NCI-H82 treated with DMSO at 0.1 percent for 48 hours (cell line): ENCODE results near the gene IL17C.

Source experiments
- DNase-seq: peaks from one replicate; lab custom pipeline; 2025; ENCODE audit not compliant: unreplicated experiment; lab: John Stamatoyannopoulos, UW

IL17C gene

GRCh38 chr16:88638323-88639230, at the start of gene IL17C:
IL17C (plus strand) TSS chr16:88638572; CDS start chr16:88638642, 70 bp downstream.
- no peak for DNase-seq

GRCh38 chr16:88588754-88589153, 49.6 kb upstream of the IL17C start:
- DNase-seq = no peak

- DNase-seq = no peak
Observed at GRCh38 chr16:88589441-88589840, 48.9 kb upstream of the IL17C start.

- DNase-seq = no peak
Observed at GRCh38 chr16:88591577-88592021, 46.8 kb upstream of the IL17C start.

- DNase-seq = no peak
Observed at GRCh38 chr16:88593061-88593460, 45.3 kb upstream of the IL17C start.

- no peak for DNase-seq
Observed at GRCh38 chr16:88593489-88593888, 44.9 kb upstream of the IL17C start.

- no peak for DNase-seq
Observed at GRCh38 chr16:88593910-88594309, 44.5 kb upstream of the IL17C start.

GRCh38 chr16:88595101-88595500, 43.3 kb upstream of the IL17C start:
- DNase-seq = no peak

- no peak for DNase-seq
Observed at GRCh38 chr16:88595921-88596320, 42.5 kb upstream of the IL17C start.

- DNase-seq = no peak
Observed at GRCh38 chr16:88596483-88596882, 41.9 kb upstream of the IL17C start.

- DNase-seq = no peak
Observed at GRCh38 chr16:88597856-88598491, 40.4 kb upstream of the IL17C start.

- DNase-seq = no peak
Observed at GRCh38 chr16:88599092-88599733, 39.2 kb upstream of the IL17C start.

- no peak for DNase-seq
Observed at GRCh38 chr16:88599825-88600538, 38.4 kb upstream of the IL17C start.

- no peak for DNase-seq
Observed at GRCh38 chr16:88600539-88600896, 37.9 kb upstream of the IL17C start.

GRCh38 chr16:88601313-88602036, 36.9 kb upstream of the IL17C start:
- no peak for DNase-seq

GRCh38 chr16:88602091-88602490, 36.3 kb upstream of the IL17C start:
- no peak for DNase-seq

GRCh38 chr16:88605186-88606147, 32.9 kb upstream of the IL17C start:
- no peak for DNase-seq

GRCh38 chr16:88606148-88606757, 32.1 kb upstream of the IL17C start:
- no peak for DNase-seq

- DNase-seq = no peak
Observed at GRCh38 chr16:88608076-88608475, 30.3 kb upstream of the IL17C start.
